GM19467 (cell line): ENCODE measurements around the gene PAH.

ENCODE experiments used
- ATAC-seq: cut with Tn5 transposase; IDR thresholded peaks from one replicate; pipeline ENCODE4 v1.9.1; 2021; ENCODE audit warnings: mild to moderate bottlenecking, moderate library complexity; ENCODE audit not compliant: unreplicated experiment

PAH gene

DNA sequence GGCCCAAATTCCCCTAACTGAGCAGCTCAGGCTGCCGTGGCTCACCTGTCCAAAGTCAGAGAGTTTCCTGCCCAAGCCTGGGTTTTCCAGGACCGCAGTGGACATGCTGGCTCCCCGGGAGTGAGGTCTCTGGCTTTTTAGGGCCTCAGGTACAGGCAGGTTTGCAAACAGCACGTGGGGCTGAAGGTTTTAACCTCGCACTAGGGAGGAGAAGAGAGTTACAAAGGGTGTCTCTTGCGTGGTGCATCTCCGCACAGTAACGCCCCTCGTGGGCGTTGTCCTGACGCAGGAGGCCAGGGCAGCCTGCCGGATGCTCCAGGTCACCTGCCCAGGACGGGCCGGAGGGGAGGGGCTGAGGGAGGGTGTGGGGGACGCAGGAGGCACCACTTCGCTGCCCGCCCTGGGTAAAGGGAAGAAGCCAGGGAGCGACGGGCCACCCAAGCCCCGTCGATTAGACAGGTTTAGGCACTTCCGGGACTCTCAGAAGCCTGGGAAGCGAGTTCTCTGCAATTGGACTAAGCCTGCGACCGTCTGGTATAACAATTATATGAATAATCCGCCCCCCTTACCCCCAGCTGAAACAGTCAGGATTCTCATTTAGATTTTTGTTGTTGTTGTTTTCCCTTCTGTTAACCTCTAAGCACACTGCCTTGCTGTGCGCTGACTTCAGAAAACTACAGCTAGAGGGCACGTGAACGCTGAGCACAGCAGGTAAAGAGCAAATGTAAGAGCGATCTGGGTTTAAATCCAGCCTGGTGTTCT is at the start of gene PAH:
Gene PAH (minus strand): TSS at position 219 of the 762 bp plus-strand sequence. CDS start 114 bp downstream, at position 105.
- ATAC-seq, result peak; percentile 53

DNA sequence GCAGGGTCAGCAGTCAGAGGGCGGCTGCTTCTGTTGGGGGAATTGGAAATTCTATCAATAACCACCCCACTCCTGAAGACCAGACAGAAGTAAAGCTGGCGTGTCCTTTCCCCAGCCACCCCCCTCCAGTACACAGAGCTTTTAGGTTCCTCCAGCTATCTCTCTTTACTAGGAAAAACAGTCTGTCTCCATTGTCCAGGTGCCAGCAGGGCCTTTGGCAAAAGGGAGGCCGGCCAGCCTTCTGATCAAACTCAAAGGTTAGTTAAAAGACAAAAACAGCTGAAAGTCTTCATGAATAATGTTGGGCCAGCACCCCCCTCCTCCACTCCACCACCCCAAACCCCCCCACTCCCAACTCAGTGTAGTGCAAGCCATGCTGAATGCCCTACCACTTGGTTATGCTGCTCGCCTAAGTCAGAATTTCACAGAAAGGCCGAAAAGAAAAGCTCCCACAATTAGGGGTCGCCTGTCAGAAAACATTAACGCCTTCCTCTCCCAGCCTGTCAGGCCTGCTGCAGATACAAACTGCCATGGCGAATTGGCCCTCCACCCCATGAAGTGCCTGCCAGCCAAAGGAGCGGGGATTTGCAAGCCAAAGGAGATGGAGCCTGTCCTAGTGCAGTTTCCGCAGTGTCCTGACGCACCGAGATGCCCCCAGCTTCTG is 49.3 kb upstream of the PAH start:
- ATAC-seq, result no peak

DNA sequence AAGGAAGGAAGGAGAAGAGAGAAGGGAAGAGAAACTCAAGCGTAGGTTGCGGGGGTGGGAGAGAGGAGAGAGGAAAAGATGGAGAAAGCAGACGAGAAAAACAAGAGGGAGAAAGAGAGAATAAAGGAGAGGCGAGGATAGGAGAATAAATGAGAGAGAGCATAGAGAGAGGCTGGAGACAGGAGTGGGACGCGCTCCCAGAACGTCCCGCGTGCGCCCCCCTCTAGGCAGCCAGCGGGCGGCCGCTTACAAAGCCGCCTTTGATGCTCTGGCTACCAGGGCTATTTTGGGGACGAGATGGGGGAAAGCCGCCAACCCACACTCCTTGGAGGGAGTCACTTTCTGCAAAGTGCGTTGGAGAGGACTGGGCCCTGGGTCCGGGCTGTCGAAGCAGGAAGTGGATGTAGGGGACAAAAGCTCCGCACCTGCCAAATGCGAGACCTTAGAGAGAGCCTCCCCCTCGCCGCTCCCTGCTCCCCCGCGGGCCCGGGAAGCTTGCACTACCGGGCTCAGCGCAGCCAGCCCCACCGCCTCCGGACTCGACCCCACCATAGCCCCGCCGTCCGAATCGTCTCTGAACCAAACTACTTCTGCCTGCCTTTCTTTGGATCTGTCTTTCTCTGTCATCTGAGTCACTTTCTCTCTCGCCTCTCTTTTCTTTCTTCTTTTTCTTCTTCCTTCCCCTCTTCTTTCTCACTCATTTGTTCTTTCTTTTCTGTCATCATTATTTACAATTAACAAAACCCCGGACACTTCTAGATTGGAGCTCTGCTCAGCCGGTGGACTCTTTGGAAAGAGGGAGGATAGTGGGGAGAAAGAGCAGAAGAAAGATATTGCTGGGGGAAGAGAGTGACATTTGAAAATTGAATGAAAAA is 48.5 kb upstream of the PAH start:
- no peak for ATAC-seq

DNA sequence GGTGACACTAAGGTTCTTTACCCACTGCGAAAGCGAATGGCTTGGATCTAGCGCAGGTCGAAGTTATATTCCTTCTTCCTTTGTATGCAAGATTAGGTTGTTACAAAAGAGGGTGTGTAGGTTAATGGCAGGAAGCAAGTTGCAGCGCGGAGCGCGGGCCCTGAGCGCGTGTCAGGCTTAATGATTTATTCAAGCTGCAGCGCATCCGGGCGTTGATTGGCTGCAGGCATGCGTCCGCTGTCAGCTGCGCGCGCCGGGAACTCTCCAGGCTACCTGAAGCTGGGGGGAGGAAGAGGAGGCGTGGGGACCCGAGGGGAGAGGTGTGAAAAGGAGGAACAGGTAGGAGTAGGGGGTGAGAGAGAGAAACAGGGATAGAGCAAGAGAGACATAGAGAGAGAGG is 47.8 kb upstream of the PAH start:
- peak; percentile 58 for ATAC-seq

DNA sequence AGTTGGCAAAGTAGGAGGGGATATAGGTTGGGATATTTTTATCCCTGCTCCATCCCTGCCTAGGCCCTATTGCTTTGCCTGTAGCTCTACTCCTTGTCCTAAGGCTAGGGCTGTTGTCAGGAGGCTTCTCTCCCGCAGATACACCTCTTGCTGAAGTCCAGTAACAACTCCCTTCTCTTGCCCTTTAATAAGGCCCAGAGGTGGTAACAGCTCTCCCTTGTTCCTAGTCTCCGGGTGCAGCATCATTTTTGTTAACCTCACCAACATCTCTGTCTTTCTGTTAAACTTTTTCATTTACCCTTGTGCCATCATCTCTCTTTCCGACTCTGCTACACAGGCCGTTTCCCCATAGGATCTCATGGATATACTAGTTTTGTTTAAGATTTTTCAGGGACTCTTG is 46.8 kb upstream of the PAH start:
- ATAC-seq, result no peak

DNA sequence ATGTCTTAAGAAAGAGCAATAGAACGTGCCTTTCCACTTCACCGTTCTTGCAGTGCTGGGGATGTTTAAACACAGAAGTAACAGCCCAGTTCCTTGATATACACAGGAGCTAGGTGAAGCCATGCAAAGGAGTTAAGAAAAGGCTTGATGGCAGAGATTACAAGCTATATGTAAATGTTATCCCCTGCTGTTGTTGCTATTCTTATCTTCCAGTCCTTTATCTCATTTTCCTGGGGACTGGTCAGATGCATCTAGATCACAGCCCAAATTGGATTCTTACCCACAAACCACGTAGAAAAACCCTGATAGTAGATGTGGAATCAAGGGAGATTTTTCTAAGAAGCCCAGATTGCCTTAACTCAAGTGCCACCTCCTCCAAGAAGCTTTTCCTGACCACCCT is 45.9 kb upstream of the PAH start:
- ATAC-seq, result no peak

DNA sequence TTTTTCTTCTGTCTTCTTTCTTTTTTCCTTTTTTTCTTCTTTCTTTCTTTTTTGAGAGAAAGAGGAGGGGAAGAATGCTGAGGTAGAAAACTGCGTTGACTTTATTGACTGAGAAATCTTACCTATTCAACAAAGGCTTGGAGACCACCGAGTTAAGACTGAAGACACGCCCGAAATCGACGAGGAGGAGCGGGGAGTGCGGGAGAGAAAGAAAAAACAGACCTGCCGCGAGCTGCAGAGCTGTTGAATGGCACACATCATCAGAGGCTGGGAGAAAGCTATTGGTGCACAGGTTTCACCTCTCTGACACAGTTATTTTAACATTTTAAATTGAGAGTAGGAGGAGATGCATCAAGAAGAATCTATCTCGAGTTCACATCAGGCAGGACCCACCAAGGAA is 45.5 kb upstream of the PAH start:
- ATAC-seq, result no peak

DNA sequence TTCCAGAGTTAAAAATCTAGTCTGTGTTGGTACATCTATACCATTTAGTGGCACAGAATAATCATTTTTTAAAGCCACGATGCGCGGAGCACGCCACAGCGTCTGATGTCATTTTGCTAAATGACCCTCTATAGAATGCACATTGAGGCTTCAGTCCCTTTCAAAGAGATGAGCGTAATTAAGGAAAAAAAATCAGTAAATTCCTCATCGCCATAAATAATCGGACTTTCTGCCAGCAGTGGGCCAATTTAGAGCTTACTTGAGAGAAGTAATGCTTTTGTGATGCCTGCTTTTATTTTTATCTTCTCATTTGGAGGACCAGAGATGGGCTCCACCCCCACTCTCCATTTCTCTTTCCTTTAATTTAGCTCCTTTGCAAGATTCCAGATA is 44.4 kb upstream of the PAH start:
- ATAC-seq, result no peak

DNA sequence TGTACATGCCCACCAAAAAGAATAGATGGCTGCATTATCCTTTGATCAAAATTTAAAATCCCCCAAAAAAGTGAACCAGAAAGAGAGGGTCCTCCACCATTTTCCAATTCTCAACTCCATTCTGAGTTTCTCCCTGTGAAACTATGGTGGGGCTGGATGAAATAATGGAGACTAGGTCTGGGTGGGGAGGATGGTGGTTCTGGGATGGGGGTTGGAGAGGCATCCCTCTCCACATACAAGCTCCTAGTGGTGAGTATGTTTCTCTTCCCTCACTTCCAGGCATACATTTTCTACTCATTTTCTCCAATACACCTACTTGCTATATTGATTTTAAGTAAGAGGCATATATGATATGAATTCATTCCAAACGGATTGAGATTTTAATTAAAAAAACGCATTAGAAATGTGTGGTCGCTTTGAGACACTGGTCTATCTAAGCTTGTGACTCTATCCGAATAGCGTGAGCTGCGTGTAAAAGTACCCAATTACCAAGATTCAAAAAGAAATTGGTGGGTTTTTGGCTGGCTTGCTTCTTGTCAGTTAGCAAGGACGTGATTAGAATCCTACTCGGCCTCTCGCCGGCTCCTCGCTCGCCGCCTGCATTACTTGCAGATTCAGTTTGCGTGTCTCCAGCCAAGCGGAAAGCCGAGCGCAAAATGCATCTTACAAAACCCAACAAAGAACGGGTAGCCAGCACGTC is 43.9 kb upstream of the PAH start:
- no peak for ATAC-seq

DNA sequence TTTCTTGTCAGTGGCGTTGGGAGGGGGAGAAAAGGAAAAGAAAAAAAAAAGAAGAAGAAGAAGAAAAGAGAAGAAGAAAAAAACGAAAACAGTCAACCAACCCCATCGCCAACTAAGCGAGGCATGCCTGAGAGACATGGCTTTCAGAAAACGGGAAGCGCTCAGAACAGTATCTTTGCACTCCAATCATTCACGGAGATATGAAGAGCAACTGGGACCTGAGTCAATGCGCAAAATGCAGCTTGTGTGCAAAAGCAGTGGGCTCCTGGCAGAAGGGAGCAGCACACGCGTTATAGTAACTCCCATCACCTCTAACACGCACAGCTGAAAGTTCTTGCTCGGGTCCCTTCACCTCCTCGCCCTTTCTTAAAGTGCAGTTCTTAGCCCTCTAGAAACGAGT is 42.3 kb upstream of the PAH start:
- no peak for ATAC-seq

DNA sequence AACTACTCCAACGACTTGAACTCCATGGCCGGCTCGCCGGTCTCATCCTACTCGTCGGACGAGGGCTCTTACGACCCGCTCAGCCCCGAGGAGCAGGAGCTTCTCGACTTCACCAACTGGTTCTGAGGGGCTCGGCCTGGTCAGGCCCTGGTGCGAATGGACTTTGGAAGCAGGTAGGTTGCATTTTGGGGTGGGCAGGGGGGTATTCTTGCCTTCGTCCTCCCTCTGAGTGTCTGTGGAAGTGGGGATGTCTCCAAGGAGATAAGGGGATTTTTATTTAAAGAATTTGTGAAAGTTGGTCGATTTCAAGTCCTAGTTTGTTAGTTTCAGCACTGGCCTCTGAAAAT is 41.8 kb upstream of the PAH start:
- ATAC-seq, result no peak

DNA sequence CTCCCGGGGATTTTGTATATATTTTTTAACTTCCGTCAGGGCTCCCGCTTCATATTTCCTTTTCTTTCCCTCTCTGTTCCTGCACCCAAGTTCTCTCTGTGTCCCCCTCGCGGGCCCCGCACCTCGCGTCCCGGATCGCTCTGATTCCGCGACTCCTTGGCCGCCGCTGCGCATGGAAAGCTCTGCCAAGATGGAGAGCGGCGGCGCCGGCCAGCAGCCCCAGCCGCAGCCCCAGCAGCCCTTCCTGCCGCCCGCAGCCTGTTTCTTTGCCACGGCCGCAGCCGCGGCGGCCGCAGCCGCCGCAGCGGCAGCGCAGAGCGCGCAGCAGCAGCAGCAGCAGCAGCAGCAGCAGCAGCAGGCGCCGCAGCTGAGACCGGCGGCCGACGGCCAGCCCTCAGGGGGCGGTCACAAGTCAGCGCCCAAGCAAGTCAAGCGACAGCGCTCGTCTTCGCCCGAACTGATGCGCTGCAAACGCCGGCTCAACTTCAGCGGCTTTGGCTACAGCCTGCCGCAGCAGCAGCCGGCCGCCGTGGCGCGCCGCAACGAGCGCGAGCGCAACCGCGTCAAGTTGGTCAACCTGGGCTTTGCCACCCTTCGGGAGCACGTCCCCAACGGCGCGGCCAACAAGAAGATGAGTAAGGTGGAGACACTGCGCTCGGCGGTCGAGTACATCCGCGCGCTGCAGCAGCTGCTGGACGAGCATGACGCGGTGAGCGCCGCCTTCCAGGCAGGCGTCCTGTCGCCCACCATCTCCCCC is 41.2 kb upstream of the PAH start:
- peak; percentile 46 for ATAC-seq

DNA sequence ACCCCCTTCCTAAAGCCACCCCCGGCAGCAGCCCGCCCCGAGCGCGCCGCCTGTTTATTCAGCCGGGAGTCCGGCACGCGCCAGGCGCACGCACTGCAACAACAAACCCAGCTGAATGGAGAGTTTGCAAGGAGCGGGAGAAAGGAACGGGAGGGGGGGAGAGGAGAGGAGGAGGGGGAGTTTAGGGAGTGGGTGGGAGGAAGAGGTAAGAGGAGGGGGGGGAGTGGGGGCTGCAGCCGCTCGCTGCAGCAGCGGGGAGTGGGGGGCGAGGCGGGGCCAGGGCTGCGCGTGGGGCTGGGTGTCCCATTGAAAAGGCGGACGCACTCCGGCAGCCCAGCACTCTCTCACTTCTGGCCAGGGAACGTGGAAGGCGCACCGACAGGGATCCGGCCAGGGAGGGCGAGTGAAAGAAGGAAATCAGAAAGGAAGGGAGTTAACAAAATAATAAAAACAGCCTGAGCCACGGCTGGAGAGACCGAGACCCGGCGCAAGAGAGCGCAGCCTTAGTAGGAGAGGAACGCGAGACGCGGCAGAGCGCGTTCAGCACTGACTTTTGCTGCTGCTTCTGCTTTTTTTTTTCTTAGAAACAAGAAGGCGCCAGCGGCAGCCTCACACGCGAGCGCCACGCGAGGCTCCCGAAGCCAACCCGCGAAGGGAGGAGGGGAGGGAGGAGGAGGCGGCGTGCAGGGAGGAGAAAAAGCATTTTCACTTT is 40.5 kb upstream of the PAH start, which contains the start of gene ASCL1:
Gene ASCL1 (plus strand): TSS at position 336 of the 712 bp plus-strand sequence. CDS start 571 bp downstream, outside the sequence.
- no peak for ATAC-seq

DNA sequence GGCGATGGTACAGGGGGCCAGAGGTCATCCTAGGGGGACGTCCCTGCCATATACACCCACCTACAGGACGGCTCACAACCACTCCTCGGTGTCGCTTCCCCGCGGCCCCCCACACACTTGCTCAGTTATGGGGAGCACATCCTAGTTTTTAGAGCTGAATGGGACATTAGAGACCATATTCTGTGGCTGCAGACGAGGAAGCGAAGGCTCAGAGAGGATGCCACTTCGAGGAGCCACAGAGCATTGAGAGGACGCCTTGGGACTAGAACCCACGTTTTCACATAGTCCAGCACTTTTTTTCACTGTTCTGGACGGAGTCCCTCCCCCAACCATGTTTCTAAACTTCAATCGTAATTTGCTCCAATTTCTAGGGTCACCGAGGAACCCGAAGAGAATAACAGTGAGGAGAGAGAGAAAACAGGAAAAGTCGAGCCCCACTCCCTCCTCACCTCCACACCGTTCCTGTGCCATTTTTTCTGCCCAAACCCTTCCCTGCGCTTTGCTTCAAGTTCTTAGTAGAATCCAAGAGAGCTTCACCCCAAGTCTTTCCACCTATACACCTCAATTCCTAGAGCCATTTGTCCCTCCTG is 39.8 kb upstream of the PAH start:
- no peak for ATAC-seq

DNA sequence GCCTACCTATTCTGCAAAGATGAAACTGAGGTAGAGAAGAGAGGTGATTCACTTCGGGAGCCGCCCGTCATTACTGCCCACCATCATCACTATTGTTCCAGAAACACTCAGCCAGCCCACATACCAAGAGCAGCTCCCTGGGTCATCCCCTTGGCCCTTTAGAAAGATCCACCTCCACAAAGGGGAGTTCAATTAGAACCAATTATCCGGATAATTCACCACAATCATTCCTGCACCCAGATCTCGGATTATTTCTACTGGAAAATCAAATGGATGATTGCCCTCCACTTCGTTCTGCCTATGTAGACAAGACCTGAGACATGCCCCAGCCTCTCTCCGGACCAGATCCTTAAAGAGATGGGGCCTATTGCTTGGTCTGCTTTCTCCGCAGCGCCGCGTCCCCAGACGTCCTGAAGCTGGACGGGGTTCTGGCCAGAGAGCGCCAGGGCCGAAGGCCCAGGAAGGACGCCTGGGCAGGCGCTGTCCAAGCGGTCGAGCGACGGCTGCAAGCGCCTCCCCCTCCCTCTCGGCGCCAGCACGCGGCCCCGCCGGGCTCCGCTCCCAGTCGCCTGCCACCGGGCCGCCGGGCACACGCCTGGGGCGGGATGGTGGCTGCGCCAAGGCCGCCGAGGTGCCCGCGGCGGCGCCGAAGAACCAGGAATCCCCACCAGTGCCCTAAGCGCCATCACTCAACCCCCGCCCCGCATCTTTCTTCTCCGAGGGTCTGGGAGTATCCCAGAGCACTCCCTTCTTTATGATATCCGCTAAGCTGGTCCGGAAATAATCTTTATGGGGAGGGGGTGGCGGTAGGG is 39.1 kb upstream of the PAH start:
- ATAC-seq, result no peak

DNA sequence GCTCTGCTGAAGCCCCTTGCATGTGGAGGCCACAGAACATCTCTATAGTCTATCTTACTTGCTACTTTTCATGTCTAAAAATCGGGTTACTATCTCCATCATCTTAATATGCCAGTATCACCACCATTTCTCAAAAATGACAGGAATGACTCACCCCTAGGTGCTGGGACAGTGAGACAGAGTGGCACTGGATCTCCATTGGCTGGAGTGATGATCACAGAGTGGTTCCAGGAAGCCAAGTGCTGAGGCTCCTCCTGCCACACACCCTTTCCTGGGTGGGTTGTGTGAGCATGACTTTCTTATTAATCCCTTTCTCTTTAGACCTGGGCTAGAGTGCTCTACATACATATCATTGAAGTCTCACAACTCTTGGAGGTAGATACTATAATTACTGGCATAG is 37.1 kb upstream of the PAH start:
- no peak for ATAC-seq

DNA sequence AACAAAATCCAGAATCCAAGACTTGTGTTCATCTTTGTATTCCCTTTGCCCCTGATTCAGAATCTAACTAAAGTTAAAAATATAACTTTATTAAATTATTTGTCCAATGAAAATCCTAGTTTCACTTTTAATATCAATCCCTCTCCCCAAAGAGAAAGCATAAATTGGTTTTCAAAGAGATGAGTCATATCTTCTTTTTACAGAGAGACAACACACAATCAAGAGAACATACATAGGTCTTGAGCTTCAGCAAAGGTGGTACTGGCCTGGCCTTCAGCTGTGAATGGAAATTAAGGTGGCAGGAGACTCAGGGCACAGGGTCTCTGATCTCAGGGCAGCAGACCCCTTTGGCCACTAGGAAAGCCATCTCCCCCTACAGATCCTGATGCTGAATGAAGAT is 36.2 kb upstream of the PAH start:
- ATAC-seq, result no peak

DNA sequence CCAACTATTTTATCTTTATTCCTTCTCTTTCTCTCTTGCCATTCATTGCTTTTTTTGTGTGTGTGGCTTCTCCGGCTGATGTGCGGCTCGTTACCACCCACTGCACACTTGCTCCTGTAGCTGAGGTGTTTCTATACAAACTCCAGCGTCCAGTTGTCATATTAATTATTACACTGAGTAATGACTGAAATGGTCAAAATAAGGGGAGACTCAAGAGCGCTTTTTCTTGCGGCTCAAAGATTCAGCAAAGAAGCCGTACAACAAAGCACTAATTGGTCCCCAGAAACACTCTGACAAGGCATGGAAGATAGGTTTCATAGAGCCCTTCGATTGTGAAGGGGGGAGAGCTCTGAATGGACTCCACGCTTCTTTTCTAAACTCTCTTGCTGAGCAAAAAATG is 34.8 kb upstream of the PAH start:
- no peak for ATAC-seq
